ENCODE results near the gene MSI2.

DNA sequence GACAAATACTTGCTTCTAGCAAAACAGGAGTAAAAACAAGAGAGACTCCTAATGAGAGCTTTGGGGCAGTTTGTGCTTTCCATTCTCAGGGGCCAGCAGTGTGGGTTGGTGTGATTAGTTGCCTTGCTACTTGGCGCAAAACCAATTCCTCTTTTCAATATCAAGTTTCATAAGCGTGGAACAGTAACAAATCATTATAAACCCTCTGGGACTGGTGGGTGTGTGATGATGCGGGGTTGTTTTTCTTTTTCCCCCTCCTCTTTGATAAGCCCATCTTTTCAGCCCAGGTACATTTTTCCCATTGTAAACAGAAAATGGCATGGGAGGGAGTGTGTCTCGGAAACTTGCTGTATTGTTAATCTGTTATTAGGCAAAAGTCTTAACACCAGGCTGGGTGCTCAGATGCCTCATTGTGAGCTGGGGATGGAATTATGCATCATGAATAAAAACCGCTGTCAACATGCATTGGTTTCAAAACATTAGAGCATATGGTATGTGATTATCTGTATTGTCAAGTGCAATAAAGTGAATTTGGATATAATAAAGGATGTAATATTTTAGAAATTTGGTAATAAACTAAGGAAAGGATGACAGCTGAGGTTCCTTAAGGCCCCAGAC lies 322.4 kb downstream of the MSI2 start:
- no peak for TF ChIP-seq CTCF (IDR thresholded peaks at IDR 0.05; ENCODE audit: insufficient read depth, low read depth, low read length)
- TF ChIP-seq EZH2 (IDR thresholded peaks at IDR 0.05; ENCODE audit: insufficient read depth, low read length): no peak
